Right lobe of liver (tissue), 6 donors: ENCODE results near the gene METTL6. TPM values are rescaled to one million over a fixed set of nuclear protein-coding genes. Genes with fewer than 3 reads are reported as not detected.

ENCODE experiments used
- ATAC-seq, 4 donors: fragments of 200-7000 bp; cut with Tn5 transposase; one replicate each; pipeline ENCODE4 v1.9.1; 2020; ENCODE audit warnings: mild to moderate bottlenecking in 4 of 4, moderate library complexity in 4 of 4
- DNase-seq, 3 donors: peaks; one replicate each; pipeline ENCODE4 v3.0.0-alpha.2; 2020
- H3K27ac ChIP-seq, 3 donors: fragments of 200-600 bp; one replicate each; pipeline ENCODE4 v1.8.0; 2022
- H3K27me3 ChIP-seq, 2 donors: fragments of 200-600 bp; one replicate each; pipeline ENCODE4 v1.8.0; 2022
- H3K36me3 ChIP-seq, 4 donors: fragments of 200-600 bp; sonication (generic) in 1 of 4; one replicate each; pipeline versions ENCODE4 v1.5.1 to v1.8.0; 2017 to 2022; ENCODE audit warnings: control low read depth in 1 of 4
- H3K4me1 ChIP-seq, 4 donors: fragments of 200-600 bp; sonication (generic) in 1 of 4; one replicate each; pipeline versions ENCODE4 v1.5.1 to v1.8.0; 2017 to 2022; ENCODE audit warnings: control low read depth in 1 of 4
- H3K4me3 ChIP-seq, 3 donors: fragments of 200-600 bp; one replicate each; pipeline ENCODE4 v1.8.0; 2022
- H3K9me3 ChIP-seq, 4 donors: fragments of 200-600 bp; sonication (generic) in 1 of 4; one replicate each; pipeline versions ENCODE4 v1.5.1 to v1.8.0; 2017 to 2022; ENCODE audit warnings: control low read depth in 1 of 4
- POLR2A ChIP-seq: fragments of 450-650 bp; IDR thresholded peaks from one replicate; pipeline ENCODE4 v1.6.1; 2017; ENCODE audit warnings: antibody characterized with exemption, mild to moderate bottlenecking
- WGBS: methylation state at CpG from one replicate; pipeline ENCODE4 v1.1.6; 2018; ENCODE audit warnings: low coverage, low lambda C conversion rate; ENCODE audit not compliant: insufficient coverage; ENCODE audit errors: missing lambda C conversion rate; 5-methylcytosine and 5-hydroxymethylcytosine counted together
- intact Hi-C, 2 donors: fragments of 100-400 bp; cut with DNase I; formaldehyde crosslinking; loops; one replicate each; pipeline versions ENCODE4 v1.11.2 to v1.14.1; 2022
- total RNA-seq, 6 experiments: library from RNA; depleted of rRNA in 2 of 6; stranded (reverse); fragments of >200 nt in 2 of 6; fragmentation: NEBNext Ultra II Directional in 3 of 6; extraction: Animal tissue kit (Norgen Biotek cat#: 25700) in 3 of 6; gene quantifications; one replicate each; pipeline versions ENCODE4 v1.1.0 to v1.2.4, GENCODE V29; 2016 to 2023
- TF ChIP-seq, protein P1 (sequence below), 4 donors: fragments of 200-600 bp in 3 of 4; fragments of 450-650 bp in 1 of 4; IDR thresholded peaks; one replicate each; pipeline versions ENCODE4 v1.5.1 to v1.8.0; 2016 to 2022; ENCODE audit warnings: antibody characterized with exemption in 4 of 4, mild to moderate bottlenecking in 2 of 4
- donor health status: DM: no; HTN: yes; CAD: no.
- donor health status: DM: no; HTN: no; CAD: no.
- donor health status: DM: no; HTN: no; CAD: no.
- donor health status: DM: no; HTN: yes; CAD: no.
- donor health status: DM: no; HTN: yes; CAD: no.

The METTL6 gene
- total RNA-seq, 6 experiments from 2014 or later, result 5.3 to 7.5 (median 6.2) TPM

DNA sequence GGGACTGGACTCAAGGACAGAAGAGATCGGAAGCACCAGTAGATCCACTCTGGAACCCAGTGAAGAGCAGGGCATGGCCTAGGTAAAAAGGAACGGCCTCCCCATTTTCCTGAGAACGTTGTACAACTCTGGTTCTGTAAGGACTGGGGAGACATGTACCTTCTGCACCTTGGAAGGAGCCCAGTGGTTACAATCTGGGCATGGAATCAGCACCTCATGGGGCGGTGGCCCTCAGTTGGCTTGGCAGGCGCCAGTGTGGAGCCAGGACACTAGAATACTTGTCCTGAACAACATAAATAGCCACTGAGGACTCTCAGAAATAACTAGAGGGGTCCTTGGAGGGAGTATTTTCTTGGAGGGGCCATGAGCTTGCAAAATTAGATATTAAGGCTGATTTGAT is 25.6 kb upstream of the METTL6 start:
- intact Hi-C loops, result no loop called here
- ATAC-seq (no peak), DNase-seq (no peak)
- Histone ChIP-seq H3K27me3 (no peaks in the 10 kb centered on the region), H3K27ac (no peak overlapping the region), H3K4me1 (no peaks in the 10 kb centered on the region), H3K9me3 (no peaks in the 10 kb centered on the region), H3K36me3 (no peaks in the 10 kb centered on the region), H3K4me3 (no peak overlapping the region)
- TF ChIP-seq, protein P1, sequence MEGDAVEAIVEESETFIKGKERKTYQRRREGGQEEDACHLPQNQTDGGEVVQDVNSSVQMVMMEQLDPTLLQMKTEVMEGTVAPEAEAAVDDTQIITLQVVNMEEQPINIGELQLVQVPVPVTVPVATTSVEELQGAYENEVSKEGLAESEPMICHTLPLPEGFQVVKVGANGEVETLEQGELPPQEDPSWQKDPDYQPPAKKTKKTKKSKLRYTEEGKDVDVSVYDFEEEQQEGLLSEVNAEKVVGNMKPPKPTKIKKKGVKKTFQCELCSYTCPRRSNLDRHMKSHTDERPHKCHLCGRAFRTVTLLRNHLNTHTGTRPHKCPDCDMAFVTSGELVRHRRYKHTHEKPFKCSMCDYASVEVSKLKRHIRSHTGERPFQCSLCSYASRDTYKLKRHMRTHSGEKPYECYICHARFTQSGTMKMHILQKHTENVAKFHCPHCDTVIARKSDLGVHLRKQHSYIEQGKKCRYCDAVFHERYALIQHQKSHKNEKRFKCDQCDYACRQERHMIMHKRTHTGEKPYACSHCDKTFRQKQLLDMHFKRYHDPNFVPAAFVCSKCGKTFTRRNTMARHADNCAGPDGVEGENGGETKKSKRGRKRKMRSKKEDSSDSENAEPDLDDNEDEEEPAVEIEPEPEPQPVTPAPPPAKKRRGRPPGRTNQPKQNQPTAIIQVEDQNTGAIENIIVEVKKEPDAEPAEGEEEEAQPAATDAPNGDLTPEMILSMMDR (IDR thresholded peaks at IDR 0.05), result no peak
- no peak for TF ChIP-seq POLR2A
- 88% methylated on average over 2 of the region's 5 CpGs for WGBS

DNA sequence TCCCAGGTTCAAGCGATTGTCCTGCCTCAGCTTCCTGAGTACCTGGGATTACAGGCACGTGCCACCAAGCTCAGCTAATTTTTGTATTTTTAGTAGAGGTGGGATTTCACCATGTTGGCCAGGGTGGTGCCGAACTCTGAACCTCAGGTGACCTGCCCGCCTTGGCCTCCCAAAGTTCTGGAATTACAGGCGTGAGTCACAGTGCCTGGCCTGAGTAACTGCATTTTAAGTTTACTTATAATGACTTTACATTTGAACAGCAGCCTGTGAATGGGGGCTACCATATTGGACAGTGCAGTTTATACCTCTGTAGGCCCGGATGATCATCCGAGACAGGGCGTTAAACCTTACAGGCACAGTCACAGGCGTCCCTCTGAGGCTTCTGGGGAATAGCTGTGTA is 24.8 kb upstream of the METTL6 start:
- TF ChIP-seq, protein P1 (IDR thresholded peaks at IDR 0.05), result no peak
- TF ChIP-seq POLR2A, result no peak
- Histone ChIP-seq H3K27me3 (no peaks in the 10 kb centered on the region), H3K4me1 (no peaks in the 10 kb centered on the region), H3K36me3 (no peaks in the 10 kb centered on the region), H3K27ac (no peak overlapping the region), H3K4me3 (no peak overlapping the region), H3K9me3 (no peaks in the 10 kb centered on the region)
- ATAC-seq (no peak), DNase-seq (no peak)
- intact Hi-C loops, result no loop called here
- WGBS, result 83% methylated on average over 9 of the region's 9 CpGs

DNA sequence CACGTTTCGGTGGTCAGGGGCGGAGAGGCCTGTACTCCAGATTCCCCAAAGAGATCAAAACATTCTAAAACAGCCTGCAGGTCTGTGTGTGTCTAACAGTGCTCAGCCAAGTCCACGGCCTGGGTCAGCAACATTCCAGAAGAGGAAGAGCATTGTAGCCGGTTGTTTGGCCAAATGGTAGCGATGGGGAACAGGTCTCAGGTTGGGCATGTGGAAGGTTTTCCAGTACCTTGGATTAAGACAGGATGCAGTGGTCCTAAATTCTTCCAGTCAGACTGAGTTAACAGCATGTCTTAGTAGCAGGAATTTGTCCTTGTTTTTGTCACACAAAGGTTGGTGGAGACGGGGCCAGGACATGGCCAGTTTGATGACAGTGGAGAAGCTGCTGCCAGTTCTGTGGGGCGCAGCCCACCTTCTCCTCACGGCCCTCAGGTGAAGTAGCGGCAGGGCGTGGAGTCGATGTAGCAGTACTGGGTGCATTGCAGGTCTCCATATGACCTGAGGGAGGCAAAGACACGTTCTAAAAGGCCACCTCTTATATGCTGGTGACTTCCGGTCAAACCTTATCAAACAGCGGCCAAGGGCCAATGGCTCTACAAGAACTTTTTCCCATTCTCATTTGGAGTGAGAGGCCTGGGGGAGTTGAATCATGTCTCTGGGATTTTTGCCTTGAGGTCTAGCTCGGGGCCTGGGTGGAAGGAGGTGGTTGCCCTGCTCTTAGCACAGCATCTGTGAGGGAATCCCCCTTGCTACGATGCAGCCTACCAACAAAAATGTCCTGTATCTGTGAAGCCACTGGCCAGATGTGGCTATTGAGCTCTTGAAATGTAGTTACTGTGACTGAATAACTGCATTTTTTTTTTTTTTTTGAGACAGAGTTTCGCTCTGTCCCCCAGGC is 24.1 kb upstream of the METTL6 start:
- DNase-seq (no peak), ATAC-seq (no peak)
- intact Hi-C loops, result no loop called here
- Histone ChIP-seq H3K27me3 (no peaks in the 10 kb centered on the region), H3K4me1 (no peaks in the 10 kb centered on the region), H3K4me3 (no peak overlapping the region), H3K36me3 (no peaks in the 10 kb centered on the region), H3K27ac (no peak overlapping the region), H3K9me3 (no peaks in the 10 kb centered on the region)
- no peak for TF ChIP-seq POLR2A
- TF ChIP-seq, protein P1 (IDR thresholded peaks at IDR 0.05), result no peak
- WGBS, result 94% methylated on average over 15 of the region's 18 CpGs

DNA sequence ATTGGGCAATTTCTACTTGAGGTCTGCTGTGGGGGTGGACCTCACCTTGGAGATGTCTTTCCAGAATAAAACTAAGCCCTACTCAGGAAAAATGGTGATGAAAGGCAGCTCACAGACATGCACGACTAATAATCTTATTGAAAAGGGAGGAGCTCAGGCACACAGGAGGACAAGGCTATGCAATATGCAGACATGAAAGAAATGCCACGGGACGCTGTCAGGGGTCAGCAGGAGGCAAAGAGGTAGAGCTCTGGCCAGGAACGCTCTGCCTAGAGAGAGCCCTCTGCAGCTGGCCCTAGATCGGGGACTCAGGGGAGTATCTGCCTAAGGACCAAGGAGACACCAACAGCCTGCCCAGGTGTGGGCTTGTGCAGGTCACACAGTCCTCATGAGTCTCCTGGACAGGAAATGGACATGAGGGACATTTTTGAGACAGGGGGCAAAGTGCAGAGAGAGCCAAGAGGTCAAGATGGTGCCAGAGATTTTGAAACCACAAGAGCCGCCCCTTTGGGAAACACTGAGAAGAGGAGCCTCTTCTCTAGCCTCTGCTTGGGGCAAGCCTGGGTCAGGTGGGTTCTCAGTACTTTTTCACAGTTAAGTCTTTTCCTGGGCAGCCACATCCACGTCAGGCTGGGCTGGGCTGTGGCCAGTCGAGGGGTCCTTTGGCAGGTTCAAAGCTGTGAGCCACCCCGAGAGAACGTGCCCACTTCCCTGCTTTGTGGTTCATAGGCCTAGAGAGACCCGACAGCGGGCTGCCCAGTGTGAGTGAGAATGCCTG is 23.3 kb upstream of the METTL6 start:
- Histone ChIP-seq H3K27ac (no peak overlapping the region), H3K36me3 (no peaks in the 10 kb centered on the region), H3K4me1 (no peaks in the 10 kb centered on the region), H3K4me3 (no peak overlapping the region), H3K9me3 (no peaks in the 10 kb centered on the region), H3K27me3 (no peaks in the 10 kb centered on the region)
- TF ChIP-seq, protein P1 (IDR thresholded peaks at IDR 0.05), result no peak
- TF ChIP-seq POLR2A, result no peak
- 97% methylated on average over 7 of the region's 12 CpGs for WGBS
- intact Hi-C loops, result no loop called here
- peak in 2 of 4 donors; percentile 11 to 13 for ATAC-seq
- DNase-seq, result no peak
